ENCODE results near the gene SLC43A3.

The SLC43A3 gene

GRCh38 chr11:57391111-57391510 is 35.8 kb downstream of the SLC43A3 start:
- TF ChIP-seq CTCF (IDR thresholded peaks at IDR 0.05; ENCODE audit: borderline replicate concordance, insufficient read depth, low read depth, low read length): no peak

GRCh38 chr11:57390535-57390934 is 36.4 kb downstream of the SLC43A3 start, which contains the start of gene PRG2:
Gene PRG2, minus strand, starts transcription at chr11:57390650. Its CDS starts 706 bp downstream, at chr11:57389944.
- no peak within 1 kb of the TSS for H3K4me3 ChIP-seq (ENCODE audit: low read depth, low read length)
- no peak for TF ChIP-seq CTCF (IDR thresholded peaks at IDR 0.05; ENCODE audit: borderline replicate concordance, insufficient read depth, low read depth, low read length)

More at GRCh38 chr11:57391111-57391510, 35.8 kb downstream of the SLC43A3 start:
- H3K4me3 ChIP-seq (ENCODE audit: low read depth, low read length): no peak overlapping the region

GRCh38 chr11:57387289-57388030 is 39.5 kb downstream of the SLC43A3 start:
- TF ChIP-seq CTCF (IDR thresholded peaks at IDR 0.05; ENCODE audit: borderline replicate concordance, insufficient read depth, low read depth, low read length): no peak
- H3K4me3 ChIP-seq (ENCODE audit: low read depth, low read length): no peak overlapping the region

GRCh38 chr11:57386178-57386940 is 40.6 kb downstream of the SLC43A3 start:
- no peak for TF ChIP-seq CTCF (IDR thresholded peaks at IDR 0.05; ENCODE audit: borderline replicate concordance, insufficient read depth, low read depth, low read length)
- H3K4me3 ChIP-seq (ENCODE audit: low read depth, low read length): no peak overlapping the region

- no peak within 1 kb of the TSS for H3K4me3 ChIP-seq (ENCODE audit: low read depth, low read length)
- TF ChIP-seq CTCF (IDR thresholded peaks at IDR 0.05; ENCODE audit: borderline replicate concordance, insufficient read depth, low read depth, low read length): no peak
These were observed 45.9 kb downstream of the SLC43A3 start, which contains the start of gene PRG3 for GRCh38 chr11:57380975-57381374. Gene PRG3, minus strand, starts transcription at chr11:57381150. Its CDS starts 442 bp downstream, at chr11:57380708.

- no peak for TF ChIP-seq CTCF (IDR thresholded peaks at IDR 0.05; ENCODE audit: borderline replicate concordance, insufficient read depth, low read depth, low read length)
- H3K4me3 ChIP-seq (ENCODE audit: low read depth, low read length): no peak overlapping the region
These were observed 47.2 kb downstream of the SLC43A3 start for GRCh38 chr11:57379732-57380131.
